Measurements from ENCODE around the gene TMEM200B. TPM values are rescaled to one million over a fixed set of nuclear protein-coding genes. Genes with fewer than 3 reads are reported as not detected.

The TMEM200B gene
- total and polyA plus RNA-seq, 2 donors (not counting 1 experiment from before 2014, with no cell fraction given) = not detected

GRCh38 chr1:29099286-29099685, 24.4 kb downstream of the TMEM200B start:
- Histone ChIP-seq H3K36me3 (replicated peaks in 1 of 2; ENCODE audit: control extremely low read depth in 1 of 2, control insufficient read depth in 1 of 2, extremely low read depth in 1 of 2, insufficient read depth in 2 of 2, low read length in 1 of 2) (peaks cover 23 to 59% of the 10 kb centered on the region in 2 experiments), H3K27ac (ENCODE audit: low read length in 2 of 2) (no peak overlapping the region), H4K20me1 (ENCODE audit: control insufficient read depth, insufficient read depth, low read length, poor library complexity, severe bottlenecking) (peaks cover 11% of the 10 kb centered on the region), H3K79me2 (ENCODE audit: control insufficient read depth, insufficient read depth, low read length) (no peaks in the 10 kb centered on the region), H3K27me3 (replicated peaks in 1 of 4; ENCODE audit: control extremely low read depth in 1 of 4, control insufficient read depth in 3 of 4, insufficient read depth in 4 of 4, low read length in 3 of 4) (no peaks in the 10 kb centered on the region), H3K9ac (ENCODE audit: low read length) (no peak overlapping the region), H2AFZ (ENCODE audit: insufficient read depth, low read depth, low read length, poor library complexity, severe bottlenecking) (no peak overlapping the region), H3K4me3 (ENCODE audit: control extremely low read depth in 1 of 5, extremely low read depth in 1 of 5, insufficient read depth in 1 of 5, low read depth in 2 of 5, low read length in 4 of 5) (no peak overlapping the region), H3K4me2 (replicated peaks; ENCODE audit: low read depth, low read length, poor library complexity, severe bottlenecking) (no peak overlapping the region), H3K9me3 (ENCODE audit: control extremely low read depth in 1 of 3, control insufficient read depth in 2 of 3, insufficient read depth in 1 of 3, low read length in 2 of 3) (no peaks in the 10 kb centered on the region), H3K4me1 (ENCODE audit: control insufficient read depth in 2 of 2, insufficient read depth in 2 of 2, low read length in 2 of 2) (no peaks in the 10 kb centered on the region)
- Mint-ChIP-seq H3K27ac (no peak overlapping the region), H3K4me3 (no peak overlapping the region), H3K4me1 (no peaks in the 10 kb centered on the region), H3K27me3 (no peaks in the 10 kb centered on the region), H3K9me3 (ENCODE audit: insufficient read depth) (no peaks in the 10 kb centered on the region)
- 100% methylated on average over 4 of the region's 4 CpGs for WGBS (ENCODE audit: insufficient coverage)
- TF ChIP-seq EZH2 (IDR thresholded peaks at IDR 0.05; ENCODE audit: borderline replicate concordance, insufficient read depth, low read depth, low read length, poor library complexity, severe bottlenecking) = no peak
- no peak for TF ChIP-seq CTCF (IDR thresholded peaks at IDR 0.05)
- DNase-seq (no peak), ATAC-seq (ENCODE audit: low read depth) (no peak)
- intact Hi-C loops (cut with micrococcal nuclease) = no loop called here
- ChIA-PET CTCF (no interaction called here), POLR2A (interaction anchor here (0.7 kb wide), 1 partner anchor 548 kb away, joined by 4 read pairs; no protein-coding TSS in a partner anchor)

GRCh38 chr1:29096231-29096886, 27.3 kb downstream of the TMEM200B start:
- H3K27ac ChIP-seq (ENCODE audit: low read length in 2 of 2) = no peak overlapping the region
- no peak overlapping the region for H3K4me3 Mint-ChIP-seq
- no peaks in the 10 kb centered on the region for H3K27me3 ChIP-seq (replicated peaks in 1 of 4; ENCODE audit: control extremely low read depth in 1 of 4, control insufficient read depth in 3 of 4, insufficient read depth in 4 of 4, low read length in 3 of 4)
- TF ChIP-seq CTCF (IDR thresholded peaks at IDR 0.05) (no peak), EZH2 (IDR thresholded peaks at IDR 0.05; ENCODE audit: borderline replicate concordance, insufficient read depth, low read depth, low read length, poor library complexity, severe bottlenecking) (no peak)
- no peak overlapping the region for H2AFZ ChIP-seq (ENCODE audit: insufficient read depth, low read depth, low read length, poor library complexity, severe bottlenecking)
- DNase-seq (no peak), ATAC-seq (ENCODE audit: low read depth) (no peak)
- no peak overlapping the region for H3K27ac Mint-ChIP-seq
- H4K20me1 ChIP-seq (ENCODE audit: control insufficient read depth, insufficient read depth, low read length, poor library complexity, severe bottlenecking) = peaks cover 16% of the 10 kb centered on the region
- ChIA-PET POLR2A (no interaction called here), CTCF (interaction anchor here (0.7 to 1.8 kb wide), 3 partner anchors 15 to 106 kb away, joined by 3 to 4 read pairs (median 3); no protein-coding TSS in a partner anchor)
- H3K4me1 Mint-ChIP-seq = no peaks in the 10 kb centered on the region
- no peaks in the 10 kb centered on the region for H3K9me3 Mint-ChIP-seq (ENCODE audit: insufficient read depth)
- H3K9me3 ChIP-seq (ENCODE audit: control extremely low read depth in 1 of 3, control insufficient read depth in 2 of 3, insufficient read depth in 1 of 3, low read length in 2 of 3) = no peaks in the 10 kb centered on the region
- intact Hi-C loops (cut with micrococcal nuclease) = no loop called here
- no peak overlapping the region for H3K4me3 ChIP-seq (ENCODE audit: control extremely low read depth in 1 of 5, extremely low read depth in 1 of 5, insufficient read depth in 1 of 5, low read depth in 2 of 5, low read length in 4 of 5)
- peaks cover 21 to 59% of the 10 kb centered on the region in 2 experiments for H3K36me3 ChIP-seq (replicated peaks in 1 of 2; ENCODE audit: control extremely low read depth in 1 of 2, control insufficient read depth in 1 of 2, extremely low read depth in 1 of 2, insufficient read depth in 2 of 2, low read length in 1 of 2)
- H3K4me2 ChIP-seq (replicated peaks; ENCODE audit: low read depth, low read length, poor library complexity, severe bottlenecking) = no peak overlapping the region
- no peaks in the 10 kb centered on the region for H3K4me1 ChIP-seq (ENCODE audit: control insufficient read depth in 2 of 2, insufficient read depth in 2 of 2, low read length in 2 of 2)
- no peak overlapping the region for H3K9ac ChIP-seq (ENCODE audit: low read length)
- no peaks in the 10 kb centered on the region for H3K27me3 Mint-ChIP-seq
- WGBS (ENCODE audit: insufficient coverage) = no CpG with 5 or more reads among the region's 4 CpGs
- H3K79me2 ChIP-seq (ENCODE audit: control insufficient read depth, insufficient read depth, low read length) = peaks cover 5% of the 10 kb centered on the region

All from B cell (primary cell).